ENCODE measurements around the gene C13orf42.

Gene C13orf42

GRCh38 chr13:51065372-51066090, 45.5 kb downstream of the C13orf42 start:
- no peak for DNase-seq (ENCODE audit: low read depth)

- DNase-seq (ENCODE audit: low read depth), result no peak
Observed at GRCh38 chr13:51064753-51065152, 46.3 kb downstream of the C13orf42 start.

GRCh38 chr13:51063909-51064308, 47.2 kb downstream of the C13orf42 start:
- no peak for DNase-seq (ENCODE audit: low read depth)

GRCh38 chr13:51058461-51059167, 52.5 kb downstream of the C13orf42 start:
- no peak for DNase-seq (ENCODE audit: low read depth)

- DNase-seq (ENCODE audit: low read depth), result no peak
Observed at GRCh38 chr13:51057906-51058305, 53.2 kb downstream of the C13orf42 start.

- DNase-seq (ENCODE audit: low read depth), result no peak
Observed at GRCh38 chr13:51057001-51057400, 54.1 kb downstream of the C13orf42 start.

- no peak for DNase-seq (ENCODE audit: low read depth)
Observed at GRCh38 chr13:51052581-51052980, 58.5 kb downstream of the C13orf42 start.

GRCh38 chr13:51050021-51050830, 60.8 kb downstream of the C13orf42 start:
- no peak for DNase-seq (ENCODE audit: low read depth)

GRCh38 chr13:51048616-51049015, 62.5 kb downstream of the C13orf42 start:
- DNase-seq (ENCODE audit: low read depth), result no peak

- no peak for DNase-seq (ENCODE audit: low read depth)
Observed at GRCh38 chr13:51048166-51048461, 63.0 kb downstream of the C13orf42 start.

GRCh38 chr13:51047434-51048165, 63.5 kb downstream of the C13orf42 start:
- DNase-seq (ENCODE audit: low read depth), result no peak

GRCh38 chr13:51045451-51045850, 65.6 kb downstream of the C13orf42 start:
- no peak for DNase-seq (ENCODE audit: low read depth)

- no peak for DNase-seq (ENCODE audit: low read depth)
Observed at GRCh38 chr13:51044023-51044665, 66.9 kb downstream of the C13orf42 start.

GRCh38 chr13:51043310-51043709, 67.8 kb downstream of the C13orf42 start:
- DNase-seq (ENCODE audit: low read depth), result no peak

- DNase-seq (ENCODE audit: low read depth), result no peak
Observed at GRCh38 chr13:51041710-51042109, 69.4 kb downstream of the C13orf42 start.

GRCh38 chr13:51041126-51041525, 69.9 kb downstream of the C13orf42 start:
- DNase-seq (ENCODE audit: low read depth), result no peak

- DNase-seq (ENCODE audit: low read depth), result no peak
Observed at GRCh38 chr13:51040431-51040830, 70.6 kb downstream of the C13orf42 start.

GRCh38 chr13:51036418-51036817, 74.7 kb downstream of the C13orf42 start:
- no peak for DNase-seq (ENCODE audit: low read depth)

GRCh38 chr13:51035978-51036377, 75.1 kb downstream of the C13orf42 start:
- DNase-seq (ENCODE audit: low read depth), result no peak

GRCh38 chr13:51035469-51035868, 75.6 kb downstream of the C13orf42 start:
- DNase-seq (ENCODE audit: low read depth), result no peak

GRCh38 chr13:51034906-51035305, 76.2 kb downstream of the C13orf42 start:
- no peak for DNase-seq (ENCODE audit: low read depth)

Measured in ELR (cell line).